Activated CD8-positive, alpha-beta memory T cell treated with anti-CD3 and anti-CD28 coated beads, Interleukin-2, amount 10 ng/mL, durations not matched to agents 7 days and 5 days (primary cell): ENCODE measurements around the gene PKNOX2. TPM values are rescaled to one million over a fixed set of nuclear protein-coding genes. Genes with fewer than 3 reads are reported as not detected.
A peak's percentile ranks its signal among the peaks of the same experiment; 100 is the strongest.

ENCODE experiments used
- ATAC-seq: fragments of 150-1000 bp; cut with Tn5 transposase; one replicate; pipeline ENCODE4 v1.10.0; 2021; ENCODE audit warnings: moderate library complexity
- CTCF ChIA-PET: fragments of 350-600 bp; sonication (Branson Sonifier 250); formaldehyde crosslinking; loops from one replicate; lab custom pipeline; 2021; ENCODE audit warnings: antibody characterized with exemption; lab: Charles Lee
- DNase-seq: peaks from one replicate; pipeline ENCODE4 v3.0.0-alpha.2; 2020
- H3K27ac Mint-ChIP-seq: one replicate; pipeline ENCODE4 v1.8.0; 2021; ENCODE audit warnings: mild to moderate bottlenecking, mixed read lengths
- H3K27me3 Mint-ChIP-seq: one replicate; pipeline ENCODE4 v1.8.0; 2021; ENCODE audit warnings: mixed read lengths
- H3K36me3 Mint-ChIP-seq: one replicate; pipeline ENCODE4 v1.8.0; 2021; ENCODE audit warnings: mild to moderate bottlenecking, mixed read lengths
- H3K4me1 Mint-ChIP-seq: one replicate; pipeline ENCODE4 v1.8.0; 2021; ENCODE audit warnings: mixed read lengths
- H3K4me3 Mint-ChIP-seq: one replicate; pipeline ENCODE4 v1.8.0; 2021; ENCODE audit warnings: mild to moderate bottlenecking, moderate library complexity, mixed read lengths
- H3K9me3 Mint-ChIP-seq: one replicate; pipeline ENCODE4 v1.8.0; 2022; ENCODE audit warnings: low read depth, mixed read lengths
- total RNA-seq, 2 experiments: library from RNA; stranded (reverse); gene quantifications; one replicate each; pipeline ENCODE4 v1.2.3, GENCODE V29; 2021

Gene PKNOX2
- total RNA-seq, 2 experiments from 2014 or later: not detected

- DNase-seq: peak; percentile 1
- no peaks in the 10 kb centered on the region for H3K36me3 Mint-ChIP-seq
- H3K4me3 Mint-ChIP-seq: no peak overlapping the region
- H3K9me3 Mint-ChIP-seq: no peaks in the 10 kb centered on the region
- CTCF ChIA-PET: interaction anchor here (2.7 kb wide), 1 partner anchor 20 kb away, joined by 13 read pairs; no protein-coding TSS in a partner anchor
- no peak for ATAC-seq
- H3K27me3 Mint-ChIP-seq: no peaks in the 10 kb centered on the region
- H3K27ac Mint-ChIP-seq: no peak overlapping the region
- H3K4me1 Mint-ChIP-seq: peaks cover 1% of the 10 kb centered on the region
Observed at GRCh38 chr11:125449565-125449964, 285.0 kb downstream of the PKNOX2 start.

GRCh38 chr11:125451400-125452124 lies 287.0 kb downstream of the PKNOX2 start:
- CTCF ChIA-PET: interaction anchor here (0.8 to 3.2 kb wide), 5 partner anchors 10 to 95 kb away, joined by 3 to 13 read pairs (median 5); no protein-coding TSS in a partner anchor
- H3K27me3 Mint-ChIP-seq: no peaks in the 10 kb centered on the region
- H3K36me3 Mint-ChIP-seq: no peaks in the 10 kb centered on the region
- ATAC-seq (no peak), DNase-seq (no peak)
- H3K9me3 Mint-ChIP-seq: no peaks in the 10 kb centered on the region
- no peak overlapping the region for H3K27ac Mint-ChIP-seq
- peaks cover 1% of the 10 kb centered on the region for H3K4me1 Mint-ChIP-seq
- no peak overlapping the region for H3K4me3 Mint-ChIP-seq

GRCh38 chr11:125452125-125452470 lies 287.5 kb downstream of the PKNOX2 start:
- Mint-ChIP-seq H3K27me3 (no peaks in the 10 kb centered on the region), H3K27ac (no peak overlapping the region), H3K9me3 (no peaks in the 10 kb centered on the region), H3K36me3 (no peaks in the 10 kb centered on the region), H3K4me3 (no peak overlapping the region), H3K4me1 (peaks cover 1% of the 10 kb centered on the region)
- no peak for ATAC-seq
- DNase-seq: peak; percentile 31
- CTCF ChIA-PET: interaction anchor here (0.8 to 3.2 kb wide), 4 partner anchors 10 to 94 kb away, joined by 3 to 13 read pairs (median 8); no protein-coding TSS in a partner anchor

GRCh38 chr11:125454047-125454446 lies 289.5 kb downstream of the PKNOX2 start:
- Mint-ChIP-seq H3K27ac (no peak overlapping the region), H3K4me3 (no peak overlapping the region), H3K36me3 (no peaks in the 10 kb centered on the region), H3K9me3 (no peaks in the 10 kb centered on the region), H3K4me1 (peaks cover 1% of the 10 kb centered on the region), H3K27me3 (no peaks in the 10 kb centered on the region)
- DNase-seq: no peak
- ATAC-seq: no peak
- CTCF ChIA-PET: interaction anchor here (0.9 kb wide), 1 partner anchor 22 kb away, joined by 3 read pairs; no protein-coding TSS in a partner anchor

- ATAC-seq (no peak), DNase-seq (no peak)
- H3K27me3 Mint-ChIP-seq: peaks cover 1% of the 10 kb centered on the region
Observed at GRCh38 chr11:125455851-125456250, 291.3 kb downstream of the PKNOX2 start.

GRCh38 chr11:125457814-125458343 lies 293.3 kb downstream of the PKNOX2 start:
- Mint-ChIP-seq H3K4me1 (no peaks in the 10 kb centered on the region), H3K27me3 (peaks cover 2% of the 10 kb centered on the region), H3K9me3 (no peaks in the 10 kb centered on the region), H3K27ac (no peak overlapping the region), H3K36me3 (no peaks in the 10 kb centered on the region), H3K4me3 (no peak overlapping the region)
- ATAC-seq (no peak), DNase-seq (no peak)
- CTCF ChIA-PET: no interaction called here

More at GRCh38 chr11:125455851-125456250, 291.3 kb downstream of the PKNOX2 start:
- H3K27ac Mint-ChIP-seq: no peak overlapping the region
- no peak overlapping the region for H3K4me3 Mint-ChIP-seq
- peaks cover 1% of the 10 kb centered on the region for H3K4me1 Mint-ChIP-seq
- no peaks in the 10 kb centered on the region for H3K36me3 Mint-ChIP-seq
- CTCF ChIA-PET: no interaction called here
- H3K9me3 Mint-ChIP-seq: no peaks in the 10 kb centered on the region

- CTCF ChIA-PET: no interaction called here
- no peak overlapping the region for H3K27ac Mint-ChIP-seq
- H3K9me3 Mint-ChIP-seq: no peaks in the 10 kb centered on the region
- H3K4me3 Mint-ChIP-seq: no peak overlapping the region
- H3K36me3 Mint-ChIP-seq: no peaks in the 10 kb centered on the region
- DNase-seq (no peak), ATAC-seq (no peak)
- peaks cover 8% of the 10 kb centered on the region for H3K27me3 Mint-ChIP-seq
- no peaks in the 10 kb centered on the region for H3K4me1 Mint-ChIP-seq
Observed at GRCh38 chr11:125460275-125460674, 295.7 kb downstream of the PKNOX2 start.

- DNase-seq (no peak), ATAC-seq (no peak)
- H3K9me3 Mint-ChIP-seq: no peaks in the 10 kb centered on the region
- H3K27ac Mint-ChIP-seq: no peak overlapping the region
- no peaks in the 10 kb centered on the region for H3K4me1 Mint-ChIP-seq
- no peak overlapping the region for H3K4me3 Mint-ChIP-seq
- CTCF ChIA-PET: interaction anchor here (0.5 to 0.7 kb wide), 2 partner anchors 12 to 27 kb away, joined by 3 read pairs; no protein-coding TSS in a partner anchor
- H3K27me3 Mint-ChIP-seq: peaks cover 12% of the 10 kb centered on the region
- no peaks in the 10 kb centered on the region for H3K36me3 Mint-ChIP-seq
Observed at GRCh38 chr11:125463590-125464269, 299.2 kb downstream of the PKNOX2 start.

GRCh38 chr11:125464270-125464662 lies 299.7 kb downstream of the PKNOX2 start:
- no peak for ATAC-seq
- no peak for DNase-seq
- Mint-ChIP-seq H3K9me3 (no peaks in the 10 kb centered on the region), H3K27me3 (peaks cover 12% of the 10 kb centered on the region), H3K4me3 (no peak overlapping the region), H3K4me1 (no peaks in the 10 kb centered on the region), H3K27ac (no peak overlapping the region), H3K36me3 (no peaks in the 10 kb centered on the region)
- CTCF ChIA-PET: interaction anchor here (0.5 to 0.7 kb wide), 2 partner anchors 12 to 28 kb away, joined by 3 read pairs; no protein-coding TSS in a partner anchor

GRCh38 chr11:125464666-125465065 lies 300.1 kb downstream of the PKNOX2 start:
- no peak overlapping the region for H3K27ac Mint-ChIP-seq

GRCh38 chr11:125465255-125465654 lies 300.7 kb downstream of the PKNOX2 start:
- H3K4me1 Mint-ChIP-seq: no peaks in the 10 kb centered on the region
- peaks cover 13% of the 10 kb centered on the region for H3K27me3 Mint-ChIP-seq
- H3K9me3 Mint-ChIP-seq: no peaks in the 10 kb centered on the region
- no peaks in the 10 kb centered on the region for H3K36me3 Mint-ChIP-seq
- H3K27ac Mint-ChIP-seq: no peak overlapping the region
- CTCF ChIA-PET: no interaction called here
- ATAC-seq (no peak), DNase-seq (no peak)
- H3K4me3 Mint-ChIP-seq: no peak overlapping the region

More at GRCh38 chr11:125464666-125465065, 300.1 kb downstream of the PKNOX2 start:
- no peak overlapping the region for H3K4me3 Mint-ChIP-seq
- CTCF ChIA-PET: no interaction called here
- H3K9me3 Mint-ChIP-seq: no peaks in the 10 kb centered on the region
- no peaks in the 10 kb centered on the region for H3K36me3 Mint-ChIP-seq
- no peak for DNase-seq
- H3K4me1 Mint-ChIP-seq: no peaks in the 10 kb centered on the region
- no peak for ATAC-seq
- H3K27me3 Mint-ChIP-seq: peaks cover 12% of the 10 kb centered on the region

GRCh38 chr11:125465701-125466100 lies 301.1 kb downstream of the PKNOX2 start:
- no peaks in the 10 kb centered on the region for H3K4me1 Mint-ChIP-seq
- H3K4me3 Mint-ChIP-seq: no peak overlapping the region
- DNase-seq (no peak), ATAC-seq (no peak)
- H3K27ac Mint-ChIP-seq: no peak overlapping the region
- H3K27me3 Mint-ChIP-seq: peaks cover 16% of the 10 kb centered on the region
- no peaks in the 10 kb centered on the region for H3K36me3 Mint-ChIP-seq
- CTCF ChIA-PET: no interaction called here
- no peaks in the 10 kb centered on the region for H3K9me3 Mint-ChIP-seq

GRCh38 chr11:125468025-125468424 lies 303.5 kb downstream of the PKNOX2 start:
- no peak for ATAC-seq
- Mint-ChIP-seq H3K36me3 (no peaks in the 10 kb centered on the region), H3K9me3 (no peaks in the 10 kb centered on the region), H3K4me3 (no peak overlapping the region), H3K4me1 (no peaks in the 10 kb centered on the region), H3K27ac (no peak overlapping the region), H3K27me3 (peaks cover 22% of the 10 kb centered on the region)
- no peak for DNase-seq
- CTCF ChIA-PET: no interaction called here
